PFSK-1 (cell line): ENCODE measurements around the gene TRERF1.

ENCODE experiments used
- POLR2AphosphoS5 ChIP-seq: IDR thresholded peaks from 2 replicates; pipeline ENCODE4 v1.6.1; 2012; ENCODE audit warnings: low read depth, mild to moderate bottlenecking, control low read depth, low read length, moderate library complexity
- REST ChIP-seq, 2 experiments: IDR thresholded peaks; 2 replicates each; pipeline versions ENCODE4 v1.6.1 to v1.8.0; 2011 to 2012; ENCODE audit warnings: low read depth in 2 of 2, low read length in 2 of 2, control low read depth in 1 of 2, inconsistent platforms in 1 of 2, mild to moderate bottlenecking in 1 of 2, moderate library complexity in 1 of 2; ENCODE audit not compliant: insufficient read depth in 1 of 2
- SIN3A ChIP-seq: IDR thresholded peaks from 2 replicates; pipeline ENCODE4 v1.6.1; 2012; ENCODE audit warnings: mild to moderate bottlenecking, low read length, moderate library complexity, borderline replicate concordance; ENCODE audit not compliant: insufficient read depth
- TAF1 ChIP-seq: IDR thresholded peaks from 2 replicates; pipeline ENCODE4 v1.6.1; 2012; ENCODE audit warnings: low read length, control low read depth, borderline replicate concordance; ENCODE audit not compliant: insufficient read depth

DNA sequence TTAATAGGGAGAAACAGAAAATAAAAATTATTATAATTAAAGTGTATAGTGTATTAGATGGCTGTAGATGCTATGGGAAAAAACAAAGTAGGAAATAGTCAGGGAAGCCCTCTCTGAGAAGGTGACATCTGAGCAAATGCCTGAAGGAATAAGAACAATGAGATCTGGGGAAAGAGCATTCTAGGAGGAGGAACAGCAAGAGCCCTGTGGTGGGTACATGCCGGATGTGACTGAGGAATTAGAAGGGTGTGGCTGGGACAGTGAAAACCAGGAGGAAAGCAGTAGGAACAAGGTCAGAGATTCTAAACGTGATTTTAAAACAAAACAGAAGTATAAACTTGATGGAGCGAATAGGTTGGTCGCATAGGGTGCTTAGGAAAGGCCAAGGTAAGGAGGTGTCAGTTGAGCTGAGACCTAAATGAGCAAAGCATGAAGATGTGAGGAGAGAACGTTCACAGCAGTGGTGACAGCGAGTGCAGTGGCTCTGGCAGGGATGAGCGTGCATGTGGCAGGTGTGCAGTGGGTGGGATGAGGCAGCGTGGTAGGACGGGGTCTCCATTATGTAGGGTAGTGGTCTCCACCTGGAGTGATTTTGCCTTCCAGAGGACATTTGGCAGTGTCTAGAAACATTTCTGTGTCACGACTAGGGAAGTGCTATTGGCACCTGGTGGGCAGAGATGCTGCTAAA lies 137.0 kb downstream of the TRERF1 start:
- TF ChIP-seq REST (IDR thresholded peaks at IDR 0.05; ENCODE audit: insufficient read depth in 1 of 2, low read depth in 2 of 2, low read length in 2 of 2) (no peak), SIN3A (no peak), POLR2AphosphoS5 (no peak), TAF1 (no peak)
